ENCODE results near the gene DGUOK. TPM values are rescaled to one million over a fixed set of nuclear protein-coding genes. Genes with fewer than 3 reads are reported as not detected.

DGUOK gene
- total and polyA plus RNA-seq, 2 experiments from 2014 or later = 68.4 to 287 TPM

- TF ChIP-seq JUNB (IDR thresholded peaks at IDR 0.05; ENCODE audit: unreplicated experiment) = no peak
- TF ChIP-seq EZH2phosphoT487 (IDR thresholded peaks at IDR 0.05; ENCODE audit: unreplicated experiment) = no peak
Measured at GRCh38 chr2:73993376-73993775, 66.7 kb downstream of the DGUOK start (continued).

GRCh38 chr2:73993778-73994177 is 67.1 kb downstream of the DGUOK start:
- H3K4me3 ChIP-seq = no peak overlapping the region
- peaks cover 23% of the 10 kb centered on the region for H3K36me3 Mint-ChIP-seq (ENCODE audit: low read depth)
- ATAC-seq (no peak), DNase-seq (ENCODE audit: low spot score) (no peak)
- TF ChIP-seq EZH2phosphoT487 (IDR thresholded peaks at IDR 0.05; ENCODE audit: unreplicated experiment) (no peak), NANOG (IDR thresholded peaks at IDR 0.05; ENCODE audit: borderline replicate concordance) (no peak), STAT1 (IDR thresholded peaks at IDR 0.05; ENCODE audit: unreplicated experiment) (no peak), CREB1 (CRISPR knock-in tag; IDR thresholded peaks at IDR 0.05; ENCODE audit: low read depth) (no peak), ZNF462 (CRISPR knock-in tag; IDR thresholded peaks at IDR 0.05) (no peak), JUNB (IDR thresholded peaks at IDR 0.05; ENCODE audit: unreplicated experiment) (no peak), EZH2 (IDR thresholded peaks at IDR 0.05; ENCODE audit: low read depth, unreplicated experiment) (no peak), ZNF114 (CRISPR knock-in tag; IDR thresholded peaks at IDR 0.05) (no peak)
- TF ChIP-seq, protein P1, sequence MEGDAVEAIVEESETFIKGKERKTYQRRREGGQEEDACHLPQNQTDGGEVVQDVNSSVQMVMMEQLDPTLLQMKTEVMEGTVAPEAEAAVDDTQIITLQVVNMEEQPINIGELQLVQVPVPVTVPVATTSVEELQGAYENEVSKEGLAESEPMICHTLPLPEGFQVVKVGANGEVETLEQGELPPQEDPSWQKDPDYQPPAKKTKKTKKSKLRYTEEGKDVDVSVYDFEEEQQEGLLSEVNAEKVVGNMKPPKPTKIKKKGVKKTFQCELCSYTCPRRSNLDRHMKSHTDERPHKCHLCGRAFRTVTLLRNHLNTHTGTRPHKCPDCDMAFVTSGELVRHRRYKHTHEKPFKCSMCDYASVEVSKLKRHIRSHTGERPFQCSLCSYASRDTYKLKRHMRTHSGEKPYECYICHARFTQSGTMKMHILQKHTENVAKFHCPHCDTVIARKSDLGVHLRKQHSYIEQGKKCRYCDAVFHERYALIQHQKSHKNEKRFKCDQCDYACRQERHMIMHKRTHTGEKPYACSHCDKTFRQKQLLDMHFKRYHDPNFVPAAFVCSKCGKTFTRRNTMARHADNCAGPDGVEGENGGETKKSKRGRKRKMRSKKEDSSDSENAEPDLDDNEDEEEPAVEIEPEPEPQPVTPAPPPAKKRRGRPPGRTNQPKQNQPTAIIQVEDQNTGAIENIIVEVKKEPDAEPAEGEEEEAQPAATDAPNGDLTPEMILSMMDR (conservative IDR thresholded peaks at IDR 0.05; ENCODE audit: low read depth in 2 of 2) = no peak
- H3K27ac ChIP-seq (ENCODE audit: low read depth) = no peak overlapping the region
- peaks cover 19% of the 10 kb centered on the region for H3K4me1 ChIP-seq (ENCODE audit: insufficient read depth)
- no peaks in the 10 kb centered on the region for H3K9me3 Mint-ChIP-seq
- no peak overlapping the region for H3K27ac Mint-ChIP-seq
- no peak overlapping the region for H3K4me3 Mint-ChIP-seq
- peaks cover 3% of the 10 kb centered on the region for H3K27me3 Mint-ChIP-seq (ENCODE audit: insufficient read depth, low read depth, poor library complexity)
- no peak overlapping the region for H3K4me2 ChIP-seq
- H3K36me3 ChIP-seq (ENCODE audit: insufficient read depth) = peaks cover 5% of the 10 kb centered on the region; the same call in 1 of the 2 replicates
- peaks cover 97% of the 10 kb centered on the region for H3K79me2 ChIP-seq (replicated peaks; ENCODE audit: insufficient read depth)
- H4K20me1 ChIP-seq (replicated peaks; ENCODE audit: insufficient read depth) = peaks cover 47% of the 10 kb centered on the region
- no peak overlapping the region for H2AFZ ChIP-seq
- H3K4me1 Mint-ChIP-seq = peaks cover 41% of the 10 kb centered on the region
- no peaks in the 10 kb centered on the region for H3F3A ChIP-seq (replicated peaks; ENCODE audit: low read depth)
- H3K9me2 ChIP-seq (ENCODE audit: insufficient read depth) = no peaks in the 10 kb centered on the region
- no peaks in the 10 kb centered on the region for H3K27me3 ChIP-seq (ENCODE audit: insufficient read depth)

Measured in GM23338 (cell line).